Thyroid gland (tissue), 4 donors: ENCODE measurements around the gene CACFD1. TPM values are rescaled to one million over a fixed set of nuclear protein-coding genes. Genes with fewer than 3 reads are reported as not detected.

Source experiments
- DNase-seq, 2 donors: peaks; one replicate each; pipeline ENCODE4 v3.0.0-alpha.2; 2019
- H3K27ac ChIP-seq, 3 donors: fragments of 200-600 bp; sonication (generic); 1 replicate in 2 of 3; 2 replicates in 1 of 3; pipeline ENCODE4 v1.5.1; 2016 to 2019; ENCODE audit warnings: mild to moderate bottlenecking in 1 of 3, moderate library complexity in 1 of 3
- H3K27me3 ChIP-seq: fragments of 200-600 bp; sonication (generic); one replicate; pipeline ENCODE4 v1.5.1; 2019
- H3K36me3 ChIP-seq, 2 donors: fragments of 200-600 bp; sonication (generic); one replicate each; pipeline ENCODE4 v1.5.1; 2016 to 2019
- H3K4me1 ChIP-seq, 2 donors: fragments of 200-600 bp; sonication (generic); one replicate each; pipeline ENCODE4 v1.5.1; 2017 to 2019
- H3K4me3 ChIP-seq, 3 donors: fragments of 200-600 bp; sonication (generic); replicated peaks in 1 of 3; 1 replicate in 2 of 3; 2 replicates in 1 of 3; pipeline ENCODE4 v1.5.1; 2016; ENCODE audit warnings: mild to moderate bottlenecking in 1 of 3
- H3K9me3 ChIP-seq: fragments of 200-600 bp; sonication (generic); one replicate; pipeline ENCODE4 v1.5.1; 2017
- POLR2A ChIP-seq, 2 donors: fragments of 450-650 bp; IDR thresholded peaks; one replicate each; pipeline ENCODE4 v1.6.1; 2017; ENCODE audit warnings: antibody characterized with exemption in 2 of 2, mild to moderate bottlenecking in 2 of 2, moderate library complexity in 1 of 2
- WGBS, 2 donors: methylation state at CpG; one replicate each; pipeline ENCODE4 v1.1.5; 2017; 5-methylcytosine and 5-hydroxymethylcytosine counted together
- intact Hi-C: fragments of 100-400 bp; cut with DNase I; formaldehyde crosslinking; loops from one replicate; pipeline ENCODE4 v1.15.1; 2023
- total RNA-seq, 4 donors: library from RNA; depleted of rRNA; stranded (reverse); fragments of >200 nt; gene quantifications; one replicate each; pipeline ENCODE4 v1.2.3, GENCODE V29; 2016
- TF ChIP-seq, protein P1 (sequence below), 6 experiments: fragments of 200-600 bp in 3 of 6; fragments of 450-650 bp in 3 of 6; sonication (generic) in 3 of 6; IDR thresholded peaks; one replicate each; pipeline ENCODE4 v1.5.1; 2016 to 2019; ENCODE audit warnings: antibody characterized with exemption in 6 of 6, mild to moderate bottlenecking in 2 of 6, inconsistent platforms in 1 of 6, moderate library complexity in 1 of 6

CACFD1 gene
- total RNA-seq, 4 donors from 2014 or later: 21.4 to 36.7 (median 33.5) TPM

DNA sequence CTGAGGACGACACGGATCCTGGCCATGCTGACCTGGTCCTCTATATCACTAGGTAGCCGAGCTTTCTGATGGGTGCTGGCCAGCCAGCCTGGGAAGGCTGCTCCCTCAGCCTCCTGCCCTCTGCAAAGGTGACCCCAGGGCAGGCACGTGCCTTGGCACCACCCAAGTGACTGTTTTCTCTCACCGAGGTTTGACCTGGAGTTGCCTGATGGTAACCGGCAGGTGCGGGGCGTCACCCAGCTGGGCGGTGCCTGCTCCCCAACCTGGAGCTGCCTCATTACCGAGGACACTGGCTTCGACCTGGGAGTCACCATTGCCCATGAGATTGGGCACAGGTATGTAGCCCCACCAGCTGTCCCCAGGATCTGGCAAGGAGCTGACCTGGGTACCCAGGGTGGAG lies 33.8 kb upstream of the CACFD1 start:
- Histone ChIP-seq H3K4me3 (no peak overlapping the region), H3K36me3 (no peaks in the 10 kb centered on the region), H3K4me1 (peaks cover 3 to 16% of the 10 kb centered on the region in 2 donors), H3K27ac (no peak overlapping the region), H3K27me3 (no peaks in the 10 kb centered on the region), H3K9me3 (no peaks in the 10 kb centered on the region)
- no peak for DNase-seq
- 91 to 100% methylated on average over 3 to 5 of the region's 11 CpGs for WGBS, 2 donors
- no peak for TF ChIP-seq POLR2A (IDR thresholded peaks at IDR 0.05)
- TF ChIP-seq, protein P1, sequence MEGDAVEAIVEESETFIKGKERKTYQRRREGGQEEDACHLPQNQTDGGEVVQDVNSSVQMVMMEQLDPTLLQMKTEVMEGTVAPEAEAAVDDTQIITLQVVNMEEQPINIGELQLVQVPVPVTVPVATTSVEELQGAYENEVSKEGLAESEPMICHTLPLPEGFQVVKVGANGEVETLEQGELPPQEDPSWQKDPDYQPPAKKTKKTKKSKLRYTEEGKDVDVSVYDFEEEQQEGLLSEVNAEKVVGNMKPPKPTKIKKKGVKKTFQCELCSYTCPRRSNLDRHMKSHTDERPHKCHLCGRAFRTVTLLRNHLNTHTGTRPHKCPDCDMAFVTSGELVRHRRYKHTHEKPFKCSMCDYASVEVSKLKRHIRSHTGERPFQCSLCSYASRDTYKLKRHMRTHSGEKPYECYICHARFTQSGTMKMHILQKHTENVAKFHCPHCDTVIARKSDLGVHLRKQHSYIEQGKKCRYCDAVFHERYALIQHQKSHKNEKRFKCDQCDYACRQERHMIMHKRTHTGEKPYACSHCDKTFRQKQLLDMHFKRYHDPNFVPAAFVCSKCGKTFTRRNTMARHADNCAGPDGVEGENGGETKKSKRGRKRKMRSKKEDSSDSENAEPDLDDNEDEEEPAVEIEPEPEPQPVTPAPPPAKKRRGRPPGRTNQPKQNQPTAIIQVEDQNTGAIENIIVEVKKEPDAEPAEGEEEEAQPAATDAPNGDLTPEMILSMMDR (IDR thresholded peaks at IDR 0.05): no peak
- intact Hi-C loops: no loop called here

DNA sequence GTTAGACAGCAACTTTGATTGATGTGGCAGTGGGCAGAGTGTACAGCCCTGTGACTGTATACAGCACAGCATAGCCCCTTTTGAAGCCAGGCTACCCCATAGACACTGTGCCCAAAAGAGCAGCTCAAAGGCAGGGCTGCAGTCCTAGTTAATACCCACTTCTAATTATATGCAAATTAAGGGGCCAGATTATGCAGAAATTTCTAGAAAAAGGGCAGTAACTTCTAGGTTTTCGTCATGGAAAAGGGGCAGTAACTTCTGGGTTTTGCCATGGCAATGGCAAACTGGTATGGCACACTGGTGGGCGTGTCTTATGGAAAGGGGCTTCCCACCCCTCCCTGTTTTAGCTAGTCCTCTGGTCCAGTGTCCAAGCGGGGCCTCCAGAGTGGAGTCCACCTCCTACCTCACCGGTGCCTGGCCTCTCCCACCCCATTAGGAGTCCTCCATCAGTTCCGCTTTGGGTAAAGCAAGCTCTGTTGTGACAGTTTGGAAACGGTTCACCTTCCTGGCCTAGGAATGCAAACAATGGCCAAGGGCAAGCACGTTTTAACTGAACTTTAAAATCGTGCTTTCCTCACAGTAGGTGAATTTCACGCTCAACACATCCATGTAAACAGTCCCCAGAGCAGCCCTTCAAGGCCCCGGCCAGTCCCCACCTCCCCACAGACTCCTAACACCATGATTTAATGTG lies 32.0 kb upstream of the CACFD1 start:
- intact Hi-C loops: no loop called here
- H3K27me3 ChIP-seq: no peaks in the 10 kb centered on the region
- TF ChIP-seq POLR2A (IDR thresholded peaks at IDR 0.05): no peak
- TF ChIP-seq, protein P1 (IDR thresholded peaks at IDR 0.05): no peak

DNA sequence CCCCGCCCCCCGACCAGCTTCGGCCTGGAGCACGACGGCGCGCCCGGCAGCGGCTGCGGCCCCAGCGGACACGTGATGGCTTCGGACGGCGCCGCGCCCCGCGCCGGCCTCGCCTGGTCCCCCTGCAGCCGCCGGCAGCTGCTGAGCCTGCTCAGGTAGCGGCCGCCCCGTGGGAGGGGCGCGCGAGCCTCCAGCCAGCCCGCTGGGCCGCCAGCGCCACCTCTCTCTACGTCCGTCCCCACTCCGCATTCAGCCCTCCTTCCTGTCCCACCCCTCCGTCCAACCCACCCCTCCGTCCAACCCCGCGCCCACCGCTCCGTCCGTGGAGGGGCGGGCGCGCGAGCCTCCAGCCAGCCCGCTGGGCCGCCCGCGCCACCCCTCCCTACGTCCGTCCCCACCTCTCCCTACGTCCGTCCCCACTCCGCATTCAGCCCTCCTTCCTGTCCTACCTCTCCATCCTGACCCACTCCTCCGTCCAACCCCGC lies 31.1 kb upstream of the CACFD1 start:
- H3K36me3 ChIP-seq: no peaks in the 10 kb centered on the region
- TF ChIP-seq POLR2A (IDR thresholded peaks at IDR 0.05): no peak
- TF ChIP-seq, protein P1 (IDR thresholded peaks at IDR 0.05): no peak
- no peak overlapping the region for H3K27ac ChIP-seq
- no peaks in the 10 kb centered on the region for H3K9me3 ChIP-seq
- peak; percentile 51 to 60 for DNase-seq
- H3K27me3 ChIP-seq: no peaks in the 10 kb centered on the region
- 1 to 3% methylated on average over 11 to 17 of the region's 57 CpGs for WGBS, 2 donors
- H3K4me3 ChIP-seq: peak overlapping the region in 1 of 3 donors; percentile 30
- intact Hi-C loops: no loop called here
- peaks cover 3 to 16% of the 10 kb centered on the region in 2 donors for H3K4me1 ChIP-seq

More for the DNA sequence above, 32.0 kb upstream of the CACFD1 start:
- DNase-seq: no peak
- Histone ChIP-seq H3K36me3 (no peaks in the 10 kb centered on the region), H3K4me1 (peaks cover 3 to 16% of the 10 kb centered on the region in 2 donors), H3K9me3 (no peaks in the 10 kb centered on the region), H3K4me3 (no peak overlapping the region), H3K27ac (no peak overlapping the region)
- WGBS, 2 donors: 49 to 56% methylated on average over 9 to 10 of the region's 10 CpGs

DNA sequence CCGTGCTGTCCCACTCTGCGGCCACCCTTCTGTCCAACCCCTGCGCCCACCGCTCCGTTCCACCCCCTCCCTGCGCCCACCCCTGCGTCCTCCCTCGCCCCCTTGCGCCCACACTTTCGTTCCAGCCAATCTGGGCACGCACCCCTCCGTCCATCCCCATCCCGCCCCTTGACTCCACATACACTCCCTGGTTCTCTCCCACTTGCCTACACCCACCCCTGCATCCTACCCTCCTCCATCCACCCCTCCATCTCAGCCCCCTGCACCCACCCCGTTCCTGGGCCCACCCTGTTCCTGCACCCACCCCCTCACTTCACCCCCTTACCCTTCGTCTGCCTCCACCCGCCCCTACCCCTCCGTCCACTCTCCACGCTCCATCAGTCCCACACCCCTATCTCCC lies 30.6 kb upstream of the CACFD1 start:
- Histone ChIP-seq H3K27me3 (no peaks in the 10 kb centered on the region), H3K4me1 (peaks cover 3 to 16% of the 10 kb centered on the region in 2 donors)

More for the DNA sequence above, 30.6 kb upstream of the CACFD1 start:
- WGBS, 2 donors: 4 to 10% methylated on average over 17 of the region's 18 CpGs
- no peaks in the 10 kb centered on the region for H3K36me3 ChIP-seq
- no peak for DNase-seq
- TF ChIP-seq, protein P1 (IDR thresholded peaks at IDR 0.05): no peak
- TF ChIP-seq POLR2A (IDR thresholded peaks at IDR 0.05): no peak
- intact Hi-C loops: no loop called here
- H3K27ac ChIP-seq: no peak overlapping the region
- no peaks in the 10 kb centered on the region for H3K9me3 ChIP-seq
- peak overlapping the region in 1 of 3 donors; percentile 30 for H3K4me3 ChIP-seq
